SK-N-SH treated with all-trans-retinoic acid at 6 μM for 48 hours (cell line): ENCODE results near the gene LYST.

Experiments used
- PATZ1 ChIP-seq: fragments of 250-450 bp; sonication (Bioruptor Pico); IDR thresholded peaks from 2 replicates; pipeline ENCODE4 v1.8.0; 2020; ENCODE audit warnings: mild to moderate bottlenecking, moderate library complexity, borderline replicate concordance
- ZNF8 ChIP-seq: fragments of 450-650 bp; formaldehyde crosslinking; IDR thresholded peaks from 2 replicates; pipeline ENCODE4 v1.5.0; 2020; ENCODE audit warnings: mild to moderate bottlenecking, moderate library complexity

DNA sequence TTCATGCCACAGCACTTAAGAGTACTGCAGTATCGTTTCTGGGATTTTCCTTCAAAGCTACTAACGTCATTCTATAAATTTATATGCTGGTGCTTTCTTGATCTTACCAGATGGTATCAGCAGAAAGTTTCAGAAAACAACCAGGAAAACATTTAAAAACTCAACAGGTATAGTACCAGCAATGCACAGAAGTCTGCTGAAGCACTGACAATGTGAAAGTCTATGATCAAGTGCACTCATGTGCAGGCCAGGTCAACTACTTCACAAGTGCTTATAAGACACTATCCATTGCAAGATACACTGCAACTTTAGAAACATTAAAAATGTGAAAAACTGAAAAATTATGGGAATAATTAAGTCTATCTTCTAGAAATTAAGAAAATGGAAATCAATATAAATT is 34.7 kb downstream of the LYST start:
- TF ChIP-seq ZNF8 (CRISPR knock-in tag) (no peak), PATZ1 (CRISPR knock-in tag) (no peak)
